Lung (tissue), 12 donors: ENCODE measurements around the gene PRKG1. TPM values are rescaled to one million over a fixed set of nuclear protein-coding genes. Genes with fewer than 3 reads are reported as not detected.

Experiments used
- ATAC-seq: fragments of 200-7000 bp; cut with Tn5 transposase; one replicate; pipeline ENCODE4 v1.9.1; 2020; ENCODE audit warnings: moderate number of reproducible peaks; ENCODE audit not compliant: insufficient read depth, low FRiP score
- DNase-seq, 3 donors: peaks; one replicate each; pipeline ENCODE4 v3.0.0-alpha.2; 2013 to 2017
- H3K27ac ChIP-seq, 2 donors: one replicate each; pipeline ENCODE4 v1.5.1; 2013; ENCODE audit warnings: mild to moderate bottlenecking in 2 of 2, moderate library complexity in 2 of 2, control low read depth in 1 of 2, inconsistent platforms in 1 of 2, low read depth in 1 of 2, low read length in 1 of 2
- H3K27me3 ChIP-seq, 3 donors: one replicate each; pipeline ENCODE4 v1.5.1; 2013; ENCODE audit warnings: low read length in 2 of 3; ENCODE audit not compliant: control insufficient read depth in 3 of 3, insufficient read depth in 3 of 3
- H3K36me3 ChIP-seq, 4 donors: one replicate each; pipeline ENCODE4 v1.5.1; 2013; ENCODE audit warnings: low read length in 4 of 4, mild to moderate bottlenecking in 1 of 4, moderate library complexity in 1 of 4; ENCODE audit not compliant: control insufficient read depth in 4 of 4, insufficient read depth in 4 of 4
- H3K4me1 ChIP-seq, 5 donors: one replicate each; pipeline ENCODE4 v1.5.1; 2013; ENCODE audit warnings: low read length in 5 of 5, mild to moderate bottlenecking in 2 of 5, moderate library complexity in 1 of 5; ENCODE audit not compliant: control insufficient read depth in 5 of 5, insufficient read depth in 5 of 5
- H3K4me3 ChIP-seq: one replicate; pipeline ENCODE4 v1.5.1; 2013; ENCODE audit warnings: mild to moderate bottlenecking, control low read depth, moderate library complexity
- H3K9ac ChIP-seq, 2 donors: one replicate each; pipeline ENCODE4 v1.5.1; 2013; ENCODE audit warnings: low read length in 2 of 2, control low read depth in 1 of 2; ENCODE audit not compliant: insufficient read depth in 1 of 2
- H3K9me3 ChIP-seq, 4 donors: one replicate each; pipeline ENCODE4 v1.5.1; 2013; ENCODE audit warnings: low read length in 3 of 4, mild to moderate bottlenecking in 1 of 4, moderate library complexity in 1 of 4; ENCODE audit not compliant: control insufficient read depth in 4 of 4, insufficient read depth in 3 of 4
- WGBS, 2 donors: extraction: QIAGEN DNeasy Blood & Tissue Kit; methylation state at CpG; one replicate each; pipeline ENCODE4 v1.1.7; 2013; 5-methylcytosine and 5-hydroxymethylcytosine counted together
- polyA plus RNA-seq, 2 donors: library from polyadenylated mRNA; stranded (reverse); fragments of 200-250 nt; gene quantifications; one replicate each; pipeline ENCODE4 v1.2.1, GENCODE V29; 2013
- total RNA-seq, 2 donors: library from RNA; depleted of rRNA in 1 of 2; stranded (reverse); fragments of >200 nt in 1 of 2; gene quantifications; one replicate each; pipeline ENCODE4 v1.2.1, GENCODE V29; 2014 to 2021
- TF ChIP-seq, protein P1 (sequence below): IDR thresholded peaks from 2 replicates; pipeline ENCODE4 v1.5.1; 2012; ENCODE audit warnings: mild to moderate bottlenecking; ENCODE audit errors: control extremely low read depth, extremely low read depth
- donor health status: control.
- donor health status: control.
- donor health status: Bipolar disorder and iron deficiency.
- donor health status: healthy.
- donor health status: DM: yes; HTN: yes; CAD: no.

Gene PRKG1
- total and polyA plus RNA-seq, 4 donors: 2.1 to 50.8 (median 15.1) TPM

DNA sequence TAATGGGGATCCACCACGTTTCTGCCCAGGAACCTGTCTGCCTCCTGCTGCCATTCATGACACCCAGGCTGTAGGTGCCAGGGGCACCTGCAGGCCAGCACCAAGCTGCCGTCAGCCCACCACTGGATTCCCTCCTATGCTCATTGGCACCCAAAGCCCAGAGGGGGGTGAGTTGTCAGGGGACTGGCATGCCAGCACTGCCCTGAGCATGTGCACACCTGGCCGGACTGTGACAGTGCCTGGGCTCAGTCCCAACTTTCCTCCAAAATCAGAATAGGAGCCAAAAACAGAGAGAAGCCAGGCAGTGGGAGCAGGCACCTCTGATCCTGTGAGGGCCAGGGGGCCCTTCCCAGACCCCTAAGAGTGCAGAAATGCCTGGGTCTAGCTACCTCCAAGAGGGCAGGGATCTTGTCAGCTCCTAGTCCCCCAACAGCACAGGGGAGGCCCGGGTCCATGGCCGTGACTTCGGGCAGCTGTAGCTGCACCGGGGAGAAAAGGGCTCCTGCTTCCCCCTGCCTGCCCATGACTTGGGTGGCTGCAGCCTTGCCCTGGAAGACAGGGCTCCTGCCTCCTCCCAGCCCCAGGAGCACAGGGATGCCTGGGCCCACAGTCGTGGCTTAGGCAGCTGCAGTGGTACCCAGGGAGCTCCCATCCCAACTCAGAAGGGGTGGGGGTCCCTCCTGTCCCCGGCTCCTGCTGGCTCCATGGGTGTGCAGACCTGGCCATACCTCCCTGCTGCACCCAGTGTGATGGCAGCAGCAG is 990.0 kb downstream of the PRKG1 start:
- no peaks in the 10 kb centered on the region for H3K4me1 ChIP-seq
- H3K27me3 ChIP-seq: no peaks in the 10 kb centered on the region
- 85 to 89% methylated on average over 9 of the region's 9 CpGs for WGBS, 2 donors
- ATAC-seq (no peak), DNase-seq (no peak)
- no peaks in the 10 kb centered on the region for H3K36me3 ChIP-seq
- H3K9ac ChIP-seq: no peak overlapping the region
- no peak overlapping the region for H3K4me3 ChIP-seq
- no peak overlapping the region for H3K27ac ChIP-seq
- TF ChIP-seq, protein P1, sequence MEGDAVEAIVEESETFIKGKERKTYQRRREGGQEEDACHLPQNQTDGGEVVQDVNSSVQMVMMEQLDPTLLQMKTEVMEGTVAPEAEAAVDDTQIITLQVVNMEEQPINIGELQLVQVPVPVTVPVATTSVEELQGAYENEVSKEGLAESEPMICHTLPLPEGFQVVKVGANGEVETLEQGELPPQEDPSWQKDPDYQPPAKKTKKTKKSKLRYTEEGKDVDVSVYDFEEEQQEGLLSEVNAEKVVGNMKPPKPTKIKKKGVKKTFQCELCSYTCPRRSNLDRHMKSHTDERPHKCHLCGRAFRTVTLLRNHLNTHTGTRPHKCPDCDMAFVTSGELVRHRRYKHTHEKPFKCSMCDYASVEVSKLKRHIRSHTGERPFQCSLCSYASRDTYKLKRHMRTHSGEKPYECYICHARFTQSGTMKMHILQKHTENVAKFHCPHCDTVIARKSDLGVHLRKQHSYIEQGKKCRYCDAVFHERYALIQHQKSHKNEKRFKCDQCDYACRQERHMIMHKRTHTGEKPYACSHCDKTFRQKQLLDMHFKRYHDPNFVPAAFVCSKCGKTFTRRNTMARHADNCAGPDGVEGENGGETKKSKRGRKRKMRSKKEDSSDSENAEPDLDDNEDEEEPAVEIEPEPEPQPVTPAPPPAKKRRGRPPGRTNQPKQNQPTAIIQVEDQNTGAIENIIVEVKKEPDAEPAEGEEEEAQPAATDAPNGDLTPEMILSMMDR: no peak
- H3K9me3 ChIP-seq: peaks cover 0 to 3% (median 0%) of the 10 kb centered on the region in 4 donors

DNA sequence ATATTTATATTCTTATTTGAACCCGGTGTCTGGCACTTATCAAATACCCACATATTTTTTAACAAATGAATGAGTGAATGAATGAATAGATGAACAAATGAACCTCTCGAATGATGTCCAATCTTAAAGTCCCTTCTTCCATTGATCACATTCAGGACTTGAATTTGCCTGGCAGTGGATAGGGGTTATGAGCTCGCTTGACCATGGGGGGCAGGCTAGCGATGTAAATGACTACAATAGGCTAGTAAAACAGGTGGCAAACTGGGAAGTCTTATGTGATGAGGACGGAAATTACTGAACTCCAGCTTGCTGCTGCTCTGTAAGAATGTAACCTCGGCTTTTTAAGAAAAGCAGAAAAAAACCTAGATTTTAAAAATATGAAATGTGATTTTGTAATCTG is 992.1 kb downstream of the PRKG1 start:
- Histone ChIP-seq H3K27me3 (no peaks in the 10 kb centered on the region), H3K9me3 (peaks cover 0 to 3% (median 0%) of the 10 kb centered on the region in 4 donors), H3K27ac (no peak overlapping the region), H3K36me3 (no peaks in the 10 kb centered on the region), H3K4me1 (no peaks in the 10 kb centered on the region), H3K4me3 (no peak overlapping the region), H3K9ac (no peak overlapping the region)
- DNase-seq: no peak
- ATAC-seq: no peak
- TF ChIP-seq, protein P1: no peak
- 74 to 81% methylated on average over 6 of the region's 6 CpGs for WGBS, 2 donors

GRCh38 chr10:52068485-52068884 is 994.2 kb downstream of the PRKG1 start:
- WGBS, 2 donors: 58 to 88% methylated on average over 1 of the region's 1 CpG
- H3K4me3 ChIP-seq: no peak overlapping the region
- no peaks in the 10 kb centered on the region for H3K36me3 ChIP-seq
- TF ChIP-seq, protein P1: no peak
- no peak for DNase-seq
- H3K9me3 ChIP-seq: peaks cover 0 to 3% (median 0%) of the 10 kb centered on the region in 4 donors
- no peaks in the 10 kb centered on the region for H3K27me3 ChIP-seq
- ATAC-seq: no peak
- no peak overlapping the region for H3K27ac ChIP-seq
- H3K4me1 ChIP-seq: no peaks in the 10 kb centered on the region
- no peak overlapping the region for H3K9ac ChIP-seq

DNA sequence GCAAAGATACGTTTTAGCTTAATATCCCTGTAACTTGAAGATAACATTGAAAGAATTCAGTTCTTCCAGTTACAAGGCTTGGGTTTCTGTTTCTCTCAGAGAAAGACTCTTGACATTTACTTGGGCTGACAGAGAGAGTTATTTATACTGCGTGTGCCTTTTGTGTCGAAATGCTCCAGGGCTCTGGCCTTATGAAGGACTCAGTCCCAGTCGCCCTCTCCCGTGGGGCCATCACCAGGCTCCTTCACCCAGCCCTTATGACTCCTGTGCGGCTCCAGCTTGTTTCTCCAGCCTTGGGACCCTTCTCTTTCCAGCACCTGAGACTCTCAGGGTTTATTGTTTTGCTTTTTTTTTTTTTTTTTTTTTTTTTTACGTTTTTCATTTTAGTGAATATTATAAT is 997.5 kb downstream of the PRKG1 start:
- H3K9me3 ChIP-seq: no peaks in the 10 kb centered on the region
- TF ChIP-seq, protein P1: no peak
- no peak for ATAC-seq
- H3K36me3 ChIP-seq: no peaks in the 10 kb centered on the region
- no peaks in the 10 kb centered on the region for H3K27me3 ChIP-seq
- no peak overlapping the region for H3K4me3 ChIP-seq
- no peak overlapping the region for H3K9ac ChIP-seq
- DNase-seq: peak in 1 of 3 donors; percentile 8
- H3K27ac ChIP-seq: no peak overlapping the region
- 85 to 86% methylated on average over 7 of the region's 7 CpGs for WGBS, 2 donors
- peaks cover 0 to 7% (median 0%) of the 10 kb centered on the region in 5 donors for H3K4me1 ChIP-seq
